H1 (cell line): Measurements from ENCODE around the gene ROR1. TPM values are rescaled to one million over a fixed set of nuclear protein-coding genes. Genes with fewer than 3 reads are reported as not detected.

Experiments
- CTCF ChIA-PET: fragments of 300-600 bp; sonication (Branson Sonifier 250); formaldehyde crosslinking; loops from one replicate; lab custom pipeline; 2021; ENCODE audit not compliant: partially characterized antibody; lab: Charles Lee
- POLR2A ChIA-PET: fragments of 300-600 bp; sonication (Branson Sonifier 250); formaldehyde crosslinking; loops from one replicate; lab custom pipeline; 2021; ENCODE audit warnings: inconsistent platforms; ENCODE audit not compliant: partially characterized antibody; lab: Charles Lee
- DNase-seq, 2 experiments: peaks; one replicate each; pipeline versions ENCODE4 v3.0.0 to v3.0.0-alpha.2; 2010 to 2022; ENCODE audit warnings: low spot score in 2 of 2, low read depth in 1 of 2, mixed read lengths in 1 of 2
- FAIRE-seq: peaks from 2 replicates; lab custom pipeline; 2011; peaks lifted over from hg19 to GRCh38; lab: Jason Lieb, UNC
- H2AFZ ChIP-seq: 2 replicates; pipeline ENCODE4 v1.8.1; 2012; ENCODE audit warnings: low read length, inconsistent platforms
- H2AK5ac ChIP-seq: 2 replicates; pipeline ENCODE4 v1.6.1; 2013; ENCODE audit warnings: low read depth, low read length
- H2BK120ac ChIP-seq: replicated peaks from 2 replicates; pipeline ENCODE3; 2013; ENCODE audit warnings: low read depth, low read length, inconsistent platforms
- H2BK12ac ChIP-seq: 2 replicates; pipeline ENCODE4 v1.6.1; 2013; ENCODE audit warnings: low read depth, low read length
- H2BK15ac ChIP-seq: 2 replicates; pipeline ENCODE4 v1.6.1; 2013; ENCODE audit warnings: low read length
- H2BK20ac ChIP-seq: 2 replicates; pipeline ENCODE4 v1.6.1; 2013; ENCODE audit warnings: low read length
- H2BK5ac ChIP-seq: 2 replicates; pipeline ENCODE4 v1.6.1; 2013; ENCODE audit warnings: low read depth, low read length
- H3K14ac ChIP-seq: 2 replicates; pipeline ENCODE4 v1.6.1; 2013; ENCODE audit warnings: inconsistent platforms; ENCODE audit not compliant: insufficient read length
- H3K18ac ChIP-seq: 2 replicates; pipeline ENCODE4 v1.6.1; 2013; ENCODE audit warnings: low read length; ENCODE audit errors: extremely low read depth
- H3K23ac ChIP-seq: 2 replicates; pipeline ENCODE4 v1.6.1; 2013; ENCODE audit warnings: inconsistent platforms; ENCODE audit not compliant: insufficient read length
- H3K23me2 ChIP-seq: 2 replicates; pipeline ENCODE4 v1.6.1; 2013; ENCODE audit warnings: low read depth, low read length
- H3K27ac ChIP-seq: 2 replicates; pipeline ENCODE4 v1.6.1; 2011; ENCODE audit warnings: low read depth, low read length, inconsistent platforms
- H3K27me3 ChIP-seq, 4 experiments: replicated peaks in 1 of 4; 1 replicate in 1 of 4; 2 replicates in 3 of 4; pipeline versions ENCODE4 v1.6.1 to v1.8.1; 2011 to 2013; ENCODE audit warnings: low read length in 3 of 4, mild to moderate bottlenecking in 3 of 4, inconsistent platforms in 2 of 4, mixed read lengths in 2 of 4, moderate library complexity in 1 of 4; ENCODE audit not compliant: control insufficient read depth in 3 of 4, insufficient read depth in 3 of 4; ENCODE audit errors: extremely low read depth in 1 of 4
- H3K36me3 ChIP-seq, 4 experiments: 2 replicates each; pipeline versions ENCODE4 v1.6.1 to v1.8.1; 2011 to 2013; ENCODE audit warnings: mild to moderate bottlenecking in 4 of 4, low read length in 3 of 4, moderate library complexity in 2 of 4, control low read depth in 1 of 4, inconsistent platforms in 1 of 4; ENCODE audit not compliant: insufficient read depth in 4 of 4, control insufficient read depth in 2 of 4
- H3K4ac ChIP-seq: replicated peaks from 2 replicates; pipeline ENCODE3; 2013; ENCODE audit warnings: low read length, low read depth, mixed read lengths, inconsistent platforms; ENCODE audit not compliant: insufficient read length
- H3K4me1 ChIP-seq, 4 experiments: replicated peaks in 1 of 4; 1 replicate in 1 of 4; 2 replicates in 3 of 4; pipeline versions ENCODE4 v1.6.1 to v1.8.1; 2011 to 2013; ENCODE audit warnings: low read length in 3 of 4, inconsistent platforms in 2 of 4, mixed read lengths in 1 of 4; ENCODE audit not compliant: insufficient read depth in 4 of 4, control insufficient read depth in 3 of 4
- H3K4me2 ChIP-seq, 2 experiments: 2 replicates each; pipeline versions ENCODE4 v1.6.1 to v1.8.1; 2011 to 2013; ENCODE audit warnings: low read depth in 2 of 2, low read length in 2 of 2, control low read depth in 1 of 2, inconsistent platforms in 1 of 2, mild to moderate bottlenecking in 1 of 2; ENCODE audit not compliant: insufficient read depth in 1 of 2
- H3K4me3 ChIP-seq, 4 experiments: fragments of 200-600, 300-600 bp in 1 of 4; sonication (generic), shearing (Covaris generic), sonication (Bioruptor Twin) in 1 of 4; 2 replicates each; pipeline versions ENCODE4 v1.5.1 to v1.8.1; 2011 to 2016; ENCODE audit warnings: low read length in 4 of 4, low read depth in 3 of 4, control low read depth in 2 of 4, inconsistent platforms in 2 of 4, mild to moderate bottlenecking in 2 of 4, mixed read lengths in 1 of 4, moderate library complexity in 1 of 4; ENCODE audit not compliant: insufficient read depth in 2 of 4; ENCODE audit errors: extremely low read depth in 1 of 4
- H3K56ac ChIP-seq: replicated peaks from 2 replicates; pipeline ENCODE3; 2013; ENCODE audit warnings: low read depth, mild to moderate bottlenecking, mixed read lengths, low read length, inconsistent platforms; ENCODE audit not compliant: insufficient read length
- H3K79me1 ChIP-seq: 2 replicates; pipeline ENCODE4 v1.6.1; 2013; ENCODE audit warnings: low read depth, low read length, control low read depth
- H3K79me2 ChIP-seq, 2 experiments: 2 replicates each; pipeline versions ENCODE4 v1.6.1 to v1.8.1; 2012 to 2013; ENCODE audit warnings: low read length in 2 of 2, mild to moderate bottlenecking in 2 of 2, inconsistent platforms in 1 of 2; ENCODE audit not compliant: insufficient read depth in 2 of 2, control insufficient read depth in 1 of 2
- H3K9ac ChIP-seq, 4 experiments: replicated peaks in 1 of 4; 1 replicate in 1 of 4; 2 replicates in 3 of 4; pipeline versions ENCODE4 v1.6.1 to v1.8.1; 2011 to 2013; ENCODE audit warnings: low read depth in 3 of 4, low read length in 3 of 4, control low read depth in 2 of 4, mild to moderate bottlenecking in 2 of 4, moderate library complexity in 2 of 4, inconsistent platforms in 1 of 4; ENCODE audit errors: extremely low read depth in 1 of 4
- H3K9me3 ChIP-seq, 2 experiments: 2 replicates each; pipeline versions ENCODE4 v1.6.1 to v1.8.1; 2012 to 2013; ENCODE audit warnings: mild to moderate bottlenecking in 2 of 2, moderate library complexity in 2 of 2, control low read depth in 1 of 2, inconsistent platforms in 1 of 2, low read depth in 1 of 2, low read length in 1 of 2, mixed read lengths in 1 of 2; ENCODE audit not compliant: insufficient read depth in 2 of 2
- H4K20me1 ChIP-seq, 2 experiments: replicated peaks in 1 of 2; 2 replicates each; pipeline versions ENCODE3 to v1.8.1; 2011 to 2013; ENCODE audit warnings: inconsistent platforms in 2 of 2, low read length in 2 of 2, mild to moderate bottlenecking in 1 of 2; ENCODE audit not compliant: insufficient read depth in 2 of 2, control insufficient read depth in 1 of 2
- H4K5ac ChIP-seq: 2 replicates; pipeline ENCODE4 v1.6.1; 2013; ENCODE audit warnings: low read length, low read depth, mixed read lengths, inconsistent platforms; ENCODE audit not compliant: insufficient read length
- H4K8ac ChIP-seq: 2 replicates; pipeline ENCODE4 v1.8.0; 2013; ENCODE audit warnings: mild to moderate bottlenecking, moderate library complexity, low read length, inconsistent platforms; ENCODE audit not compliant: insufficient read depth; ENCODE audit errors: extremely low read depth
- H4K91ac ChIP-seq: replicated peaks from 2 replicates; pipeline ENCODE3; 2013; ENCODE audit warnings: low read length, mixed read lengths, inconsistent platforms; ENCODE audit not compliant: insufficient read length
- ASH2L ChIP-seq: fragments of 200-600, 300-600 bp; sonication (generic); IDR thresholded peaks from one replicate; pipeline ENCODE4 v1.7.1; 2017; ENCODE audit warnings: low read length
- CBX5 ChIP-seq: fragments of 300-800, 300-1000 bp; sonication (generic); IDR thresholded peaks from 2 replicates; pipeline ENCODE4 v1.7.1; 2016; ENCODE audit warnings: antibody characterized with exemption, low read length, low read depth
- CBX8 ChIP-seq: fragments of 300-800, 300-1000 bp; sonication (generic); IDR thresholded peaks from 2 replicates; pipeline ENCODE4 v1.7.1; 2016; ENCODE audit warnings: low read depth, low read length, borderline replicate concordance
- CREB1 ChIP-seq: IDR thresholded peaks from 2 replicates; pipeline ENCODE4 v1.6.1; 2012; ENCODE audit warnings: inconsistent platforms
- EP300 ChIP-seq, 2 experiments: IDR thresholded peaks; 1 replicate in 1 of 2; 2 replicates in 1 of 2; pipeline ENCODE4 v1.6.1; 2011 to 2012; ENCODE audit warnings: low read depth in 2 of 2, low read length in 2 of 2, mild to moderate bottlenecking in 2 of 2, borderline replicate concordance in 1 of 2, inconsistent platforms in 1 of 2, moderate library complexity in 1 of 2
- HDAC6 ChIP-seq: IDR thresholded peaks from one replicate; pipeline ENCODE4 v1.7.1; 2012; ENCODE audit warnings: low read depth, mild to moderate bottlenecking, inconsistent platforms, low read length, moderate library complexity
- SIN3A ChIP-seq, 2 experiments: IDR thresholded peaks in 1 of 2; conservative IDR thresholded peaks in 1 of 2; 2 replicates each; pipeline ENCODE4 v1.6.1; 2011 to 2012; ENCODE audit warnings: low read length in 2 of 2, improper control_type of control experiment in 1 of 2, low read depth in 1 of 2, mild to moderate bottlenecking in 1 of 2
- SIRT6 ChIP-seq: IDR thresholded peaks from one replicate; pipeline ENCODE4 v1.7.1; 2012; ENCODE audit warnings: low read length, inconsistent platforms
- SIX5 ChIP-seq: IDR thresholded peaks from 2 replicates; pipeline ENCODE4 v1.6.1; 2011; ENCODE audit warnings: mild to moderate bottlenecking, low read depth, low read length
- SP4 ChIP-seq: IDR thresholded peaks from 2 replicates; pipeline ENCODE4 v1.6.1; 2012; ENCODE audit warnings: low read length, inconsistent platforms
- WGBS, 2 experiments: shearing (Covaris generic) in 1 of 2; methylation state at CpG; one replicate each; pipeline versions ENCODE4 v1.1.6 to v1.1.7; 2013 to 2015; ENCODE audit warnings: low lambda C conversion rate in 2 of 2, mixed read lengths in 2 of 2, inconsistent platforms in 1 of 2, low coverage in 1 of 2, missing lambda C conversion rate in 1 of 2; ENCODE audit not compliant: insufficient replicate concordance in 2 of 2, insufficient coverage in 1 of 2, insufficient read length in 1 of 2; ENCODE audit errors: extremely low coverage in 1 of 2, missing lambda C conversion rate in 1 of 2; 5-methylcytosine and 5-hydroxymethylcytosine counted together
- polyA plus RNA-seq, 7 experiments: library from polyadenylated mRNA; depleted of rRNA in 3 of 7; stranded (reverse) in 5 of 7; unstranded in 2 of 7; fragments of >200 nt in 5 of 7; fragments of 200-250 nt in 2 of 7; gene quantifications; 1 replicate in 5 of 7; 2 replicates in 1 of 7; 4 replicates in 1 of 7; pipeline versions ENCODE4 v1.2.1 to v1.2.3, GENCODE V29; 2011 to 2013; ENCODE audit warnings: missing spikeins in 2 of 7, mixed read lengths in 2 of 7
- total RNA-seq: library from RNA; stranded (reverse); fragmentation: NEBNext Ultra II Directional; extraction: Animal tissue kit (Norgen Biotek cat#: 25700); gene quantifications from 2 replicates; pipeline ENCODE4 v1.2.1, GENCODE V29; 2021

ROR1 gene
- total and polyA plus RNA-seq, 2 of the 8 experiments (the other 6 are each of a cell fraction or from before 2014, with no cell fraction given), result 33.6 to 73.6 TPM

GRCh38 chr1:63821091-63822005 is 47.5 kb downstream of the ROR1 start:
- Histone ChIP-seq H4K91ac (no peak overlapping the region), H3K56ac (no peak overlapping the region), H2BK20ac (no peak overlapping the region), H3K9me3 (peaks cover 2 to 5% of the 10 kb centered on the region in 2 experiments; a peak in 3 of 4 replicates)
- TF ChIP-seq SP4 (no peak), CREB1 (no peak), CBX5 (no peak), HDAC6 (no peak), CBX8 (no peak), ASH2L (no peak), SIRT6 (no peak), SIN3A (conservative IDR thresholded peaks at IDR 0.05 in 1 of 2, IDR thresholded peaks at IDR 0.05 in 1 of 2; ENCODE audit: low read depth in 1 of 2, low read length in 2 of 2) (no peak), SIX5 (no peak), EP300 (IDR thresholded peaks at IDR 0.05; ENCODE audit: borderline replicate concordance in 1 of 2, low read depth in 2 of 2, low read length in 2 of 2) (no peak)
- TF ChIP-seq, all 59 proteins: peak for 0
- Histone ChIP-seq H3K79me2 (peaks cover 24 to 100% of the 10 kb centered on the region in 2 experiments), H2AFZ (no peak overlapping the region), H2BK120ac (no peak overlapping the region), H3K36me3 (no peaks in the 10 kb centered on the region; a peak in 1 of 8 replicates), H3K14ac (no peak overlapping the region), H2BK15ac (no peak overlapping the region), H3K27me3 (no peaks in the 10 kb centered on the region), H4K20me1 (peaks cover 4 to 18% of the 10 kb centered on the region in 2 experiments), H3K23me2 (peaks cover 3% of the 10 kb centered on the region; the same call in 1 of the 2 replicates), H3K4ac (no peak overlapping the region), H3K9ac (no peak overlapping the region), H2BK12ac (no peak overlapping the region), H2AK5ac (no peak overlapping the region), H2BK5ac (no peak overlapping the region), H3K4me3 (no peak overlapping the region), H3K18ac (no peak overlapping the region), H4K5ac (no peak overlapping the region), H4K8ac (no peak overlapping the region), H3K27ac (no peak overlapping the region), H3K4me1 (peaks cover 0 to 24% (median 7%) of the 10 kb centered on the region in 4 experiments; a peak in 4 of 7 replicates), H3K79me1 (peaks cover 8% of the 10 kb centered on the region; the same call in 1 of the 2 replicates), H3K23ac (no peak overlapping the region), H3K4me2 (0 out of 4 replicates have a peak overlapping the region, but pooled peaks of 1 of the 2 experiments have one; percentile 12)
- ChIA-PET POLR2A (interaction anchor here (1.3 kb wide), 1 partner anchor 23 kb away, joined by 3 read pairs; no protein-coding TSS in a partner anchor), CTCF (interaction anchor here (1.0 to 2.2 kb wide), 8 partner anchors 13 to 129 kb away, joined by 3 to 7 read pairs (median 4); no protein-coding TSS in a partner anchor)
- 81% methylated on average over 8 of the region's 8 CpGs; no CpG with 5 or more reads in 1 of the 2 experiments for WGBS, 2 experiments
- FAIRE-seq (peak; percentile 7), DNase-seq (no peak)
